Measurements from ENCODE around the gene INPP5F.

DNA sequence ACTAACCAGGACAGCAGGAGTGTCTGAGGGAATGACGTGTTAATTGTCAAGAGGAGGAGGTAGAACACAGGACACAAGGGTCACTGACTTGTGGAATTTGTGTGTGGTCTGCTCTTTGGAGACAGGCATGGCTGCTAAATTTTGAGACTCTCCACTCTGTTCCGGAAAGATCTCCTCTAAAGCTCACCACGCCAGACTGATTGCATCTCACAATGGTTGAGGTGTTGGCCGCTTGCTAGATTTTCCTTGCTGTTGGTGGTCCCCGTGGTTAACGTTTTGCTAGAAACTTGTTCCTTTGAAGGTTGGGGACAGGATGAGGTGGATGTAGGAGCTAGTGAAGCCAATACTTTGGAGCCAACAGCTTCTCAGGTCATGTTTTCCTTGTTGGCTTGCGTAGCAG is 89.8 kb downstream of the INPP5F start:
- TF ChIP-seq EZH2 (IDR thresholded peaks at IDR 0.05; ENCODE audit: insufficient read depth, poor library complexity, severe bottlenecking) (no peak), EZH2phosphoT487 (IDR thresholded peaks at IDR 0.05; ENCODE audit: insufficient read depth, low read depth) (no peak)
